GM18867 (cell line): ENCODE measurements around the gene IFT43.

Source experiments
- ATAC-seq: cut with Tn5 transposase; IDR thresholded peaks from one replicate; pipeline ENCODE4 v1.9.1; 2021; ENCODE audit warnings: mild to moderate bottlenecking, moderate library complexity; ENCODE audit not compliant: unreplicated experiment

Gene IFT43

GRCh38 chr14:75979648-75980565 is 5.7 kb upstream of the IFT43 start:
- no peak for ATAC-seq

GRCh38 chr14:75980856-75981255 is 4.7 kb upstream of the IFT43 start:
- ATAC-seq = no peak

- ATAC-seq = peak; percentile 22
These were observed 3.9 kb upstream of the IFT43 start, which contains the start of gene TGFB3 for GRCh38 chr14:75981426-75982265. TGFB3 (minus strand) TSS chr14:75981995; CDS start chr14:75980893, 1,102 bp downstream.

- peak; percentile 54 for ATAC-seq
These were observed 3.1 kb upstream of the IFT43 start for GRCh38 chr14:75982266-75983018.

- no peak for ATAC-seq
These were observed 2.6 kb upstream of the IFT43 start for GRCh38 chr14:75983019-75983358.

GRCh38 chr14:75984674-75985073 is 889 bp upstream of the IFT43 start:
- no peak for ATAC-seq

GRCh38 chr14:75986439-75986765 is 839 bp downstream of the IFT43 start:
- no peak for ATAC-seq

- ATAC-seq = no peak
These were observed 1.8 kb downstream of the IFT43 start for GRCh38 chr14:75987201-75987970.

- no peak for ATAC-seq
These were observed 3.6 kb downstream of the IFT43 start for GRCh38 chr14:75989134-75989533.

GRCh38 chr14:75990297-75990696 is 4.7 kb downstream of the IFT43 start:
- no peak for ATAC-seq

- no peak for ATAC-seq
These were observed 6.2 kb downstream of the IFT43 start for GRCh38 chr14:75991753-75992152.

GRCh38 chr14:75993567-75994041 is 8.0 kb downstream of the IFT43 start:
- peak; percentile 43 for ATAC-seq

- no peak for ATAC-seq
These were observed 9.9 kb downstream of the IFT43 start for GRCh38 chr14:75995372-75996041.

GRCh38 chr14:75996488-75996887 is 10.9 kb downstream of the IFT43 start:
- ATAC-seq = no peak

GRCh38 chr14:75999511-76000190 is 14.1 kb downstream of the IFT43 start:
- no peak for ATAC-seq

GRCh38 chr14:76002383-76002782 is 16.8 kb downstream of the IFT43 start:
- no peak for ATAC-seq

- ATAC-seq = no peak
These were observed 20.7 kb downstream of the IFT43 start for GRCh38 chr14:76006253-76006652.

- no peak for ATAC-seq
These were observed 21.8 kb downstream of the IFT43 start for GRCh38 chr14:76007379-76007778.

GRCh38 chr14:76007852-76008251 is 22.3 kb downstream of the IFT43 start:
- ATAC-seq = no peak
